ENCODE data around the gene RFFL.
"Not testable (repeated sequence)": the region's sequence is repeated elsewhere in the genome, so short reads cannot be mapped to it uniquely, and the experiment has no call there.

RFFL gene

GRCh38 chr17:35063514-35064223 is at the start of gene RFFL:
Gene RFFL (minus strand): TSS chr17:35063707. CDS start chr17:35026553, 37,154 bp downstream.
- DNase-seq = peak; percentile 73

GRCh38 chr17:35110791-35111190 is 47.3 kb upstream of the RFFL start:
- DNase-seq = not testable (repeated sequence)

GRCh38 chr17:35104844-35105450 is 41.4 kb upstream of the RFFL start:
- no peak for DNase-seq

GRCh38 chr17:35103271-35103670 is 39.8 kb upstream of the RFFL start:
- DNase-seq = no peak

GRCh38 chr17:35101725-35102124 is 38.2 kb upstream of the RFFL start:
- no peak for DNase-seq

GRCh38 chr17:35101036-35101435 is 37.5 kb upstream of the RFFL start:
- no peak for DNase-seq

- no peak for DNase-seq
Measured at GRCh38 chr17:35099908-35100307, 36.4 kb upstream of the RFFL start.

GRCh38 chr17:35097776-35098175 is 34.3 kb upstream of the RFFL start:
- no peak for DNase-seq

- no peak for DNase-seq
Measured at GRCh38 chr17:35095741-35096140, 32.2 kb upstream of the RFFL start.

- no peak for DNase-seq
Measured at GRCh38 chr17:35094902-35095301, 31.4 kb upstream of the RFFL start.

GRCh38 chr17:35090707-35091106 is 27.2 kb upstream of the RFFL start:
- DNase-seq = not testable (repeated sequence)

GRCh38 chr17:35089586-35090296 is 26.2 kb upstream of the RFFL start:
- DNase-seq = no peak

- no peak for DNase-seq
Measured at GRCh38 chr17:35088881-35089585, 25.5 kb upstream of the RFFL start.

GRCh38 chr17:35088356-35088880 is 24.9 kb upstream of the RFFL start:
- no peak for DNase-seq

- DNase-seq = no peak
Measured at GRCh38 chr17:35087731-35088355, 24.3 kb upstream of the RFFL start.

- no peak for DNase-seq
Measured at GRCh38 chr17:35086931-35087573, 23.5 kb upstream of the RFFL start.

GRCh38 chr17:35086164-35086563 is 22.7 kb upstream of the RFFL start:
- DNase-seq = no peak

- DNase-seq = no peak
Measured at GRCh38 chr17:35084987-35085386, 21.5 kb upstream of the RFFL start.

GRCh38 chr17:35083071-35083470 is 19.6 kb upstream of the RFFL start:
- DNase-seq = no peak

GRCh38 chr17:35082073-35082657 is 18.7 kb upstream of the RFFL start:
- DNase-seq = peak; percentile 58

- DNase-seq = no peak
Measured at GRCh38 chr17:35081638-35082037, 18.1 kb upstream of the RFFL start.

GRCh38 chr17:35080536-35080935 is 17.0 kb upstream of the RFFL start:
- no peak for DNase-seq

Measured in NCI-H446 treated with DMSO at 0.1 percent for 48 hours (cell line).